ENCODE results near the gene TRPV5.

Gene TRPV5

DNA sequence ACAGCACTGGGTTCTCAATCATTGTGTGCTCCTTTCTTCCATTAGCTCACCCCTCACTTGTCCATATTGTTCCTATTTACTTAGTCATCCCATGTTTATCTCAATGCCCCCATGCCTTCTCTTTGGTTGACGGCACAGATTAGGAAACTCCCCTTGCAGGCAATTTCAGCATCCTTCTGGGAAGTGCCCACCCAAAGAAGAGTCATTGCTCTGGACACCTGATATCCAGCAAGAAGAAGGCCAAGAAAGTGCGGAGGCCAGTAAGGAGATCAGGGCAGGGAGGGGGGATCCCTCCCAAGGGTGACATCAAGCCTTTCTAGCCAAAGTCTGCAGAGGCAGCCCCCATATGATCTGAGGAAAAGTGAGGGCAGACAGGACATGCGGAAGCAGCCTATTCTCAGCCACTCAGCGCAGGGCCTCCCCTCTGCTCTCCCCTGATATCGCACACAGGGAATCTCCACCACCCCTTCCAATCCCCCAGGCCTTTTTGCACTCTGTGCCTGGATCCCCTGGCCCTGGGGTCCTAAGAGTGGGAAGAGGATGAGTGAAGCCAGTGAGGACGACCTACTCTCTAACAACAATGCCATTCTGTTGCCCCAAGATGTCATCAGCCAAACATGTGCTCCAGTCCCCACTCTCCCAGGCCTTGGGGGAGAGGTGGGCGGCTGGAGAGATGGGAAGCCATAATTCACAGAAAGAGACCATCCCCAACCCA, 49.8 kb downstream of the TRPV5 start:
- DNase-seq = no peak

- DNase-seq = no peak
Observed at GRCh38 chr7:142883145-142883544, 50.4 kb downstream of the TRPV5 start.

DNA sequence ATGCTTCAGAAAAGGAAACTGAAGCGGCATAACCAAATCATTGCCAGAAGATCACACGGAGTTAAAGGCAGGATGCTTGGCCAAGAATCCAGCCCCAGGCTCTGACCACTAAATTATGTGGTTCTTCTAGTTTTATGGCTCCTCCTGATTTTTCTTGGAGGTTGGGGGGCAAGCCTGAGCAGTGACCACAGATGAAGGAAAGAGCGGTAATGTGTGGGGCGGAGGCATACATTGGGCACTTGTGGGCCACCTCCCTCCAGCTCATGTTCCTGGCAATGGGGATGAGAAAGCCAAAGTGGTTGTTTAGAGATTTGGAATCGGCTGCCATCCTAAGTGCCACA, 51.2 kb downstream of the TRPV5 start:
- DNase-seq = no peak

DNA sequence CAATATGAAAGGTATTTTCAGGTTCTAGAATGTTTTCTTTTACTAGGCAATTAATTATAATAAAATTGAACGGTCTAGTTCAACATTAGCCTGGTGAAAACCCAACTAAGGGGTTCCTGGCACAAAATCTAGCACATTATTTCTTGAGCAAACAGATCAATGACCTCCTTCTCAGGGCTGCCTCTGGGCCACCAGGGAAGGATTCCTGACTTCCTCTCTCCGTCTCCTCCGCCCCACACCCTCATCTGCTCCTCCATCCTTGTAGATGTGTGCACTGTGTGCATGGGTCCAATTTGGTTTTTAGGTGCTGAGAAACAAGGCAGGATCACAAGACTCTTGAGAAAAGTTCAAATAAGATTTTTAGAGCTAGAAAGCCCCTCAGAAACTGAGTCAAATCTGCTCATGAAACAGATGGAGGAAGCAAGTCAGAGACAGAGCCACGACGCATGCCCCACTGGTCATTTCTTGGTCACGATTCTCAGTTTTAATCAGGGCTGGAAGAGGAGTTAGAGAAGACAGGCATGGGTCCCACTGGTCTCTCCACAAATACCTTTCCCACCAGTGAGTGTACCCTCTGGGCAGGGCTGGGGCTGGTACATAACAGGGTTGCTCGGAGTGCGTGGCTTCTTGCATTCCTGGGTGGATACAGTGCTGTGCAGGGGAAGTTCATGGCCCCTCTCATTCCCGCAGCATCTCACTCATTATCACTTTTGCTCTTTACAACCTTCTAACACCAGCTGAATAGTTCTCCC, 51.8 kb downstream of the TRPV5 start:
- no peak for DNase-seq

DNA sequence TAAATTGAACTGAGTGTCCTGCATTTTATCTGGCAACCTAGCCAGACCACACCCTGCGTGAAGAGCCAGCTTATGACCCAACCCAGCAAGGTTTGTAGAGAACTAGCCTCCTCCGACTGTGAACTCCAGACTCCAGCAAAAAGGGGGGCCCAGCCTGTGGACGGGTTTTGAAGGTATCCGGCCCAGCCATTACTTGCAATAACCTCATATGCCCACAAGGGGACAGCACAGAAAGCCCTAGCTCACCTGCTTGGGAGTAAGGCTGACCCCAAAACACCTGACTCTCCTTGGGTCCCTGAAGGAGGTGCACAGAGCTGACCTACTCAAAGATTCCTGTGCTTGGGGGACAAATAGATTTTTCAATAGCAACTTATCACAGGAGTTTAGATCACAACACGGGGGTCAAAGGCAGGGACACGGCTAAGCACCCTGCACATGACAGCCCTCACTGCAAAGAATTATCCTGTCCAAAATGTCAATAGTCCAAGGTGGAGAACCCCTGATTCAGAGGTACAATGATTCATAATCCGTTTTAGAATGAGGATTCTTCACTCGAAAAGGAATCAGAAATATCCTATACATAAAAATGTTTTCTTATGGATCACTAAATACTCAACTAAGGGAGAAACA, 52.6 kb downstream of the TRPV5 start:
- no peak for DNase-seq

DNA sequence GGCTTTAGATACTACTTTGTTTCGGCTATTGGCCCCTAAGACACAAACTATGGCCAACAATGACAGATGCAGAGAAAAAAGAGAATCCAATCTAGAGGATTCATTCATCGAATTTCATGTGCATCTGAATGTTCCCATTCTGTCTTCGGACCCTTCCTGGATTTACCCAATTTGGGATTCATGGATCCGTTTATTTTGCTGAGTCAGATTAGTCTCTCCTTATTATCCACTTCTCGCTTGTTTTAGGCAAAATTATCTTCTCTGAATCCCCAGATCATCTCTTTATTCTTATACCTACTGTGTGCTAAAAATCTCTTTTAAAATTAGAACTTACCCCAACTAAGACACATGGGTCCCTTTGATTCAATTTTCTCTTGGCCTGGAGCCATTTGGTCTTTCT, 54.5 kb downstream of the TRPV5 start:
- no peak for DNase-seq

- DNase-seq = no peak
Observed at GRCh38 chr7:142878315-142878714, 55.2 kb downstream of the TRPV5 start.

DNA sequence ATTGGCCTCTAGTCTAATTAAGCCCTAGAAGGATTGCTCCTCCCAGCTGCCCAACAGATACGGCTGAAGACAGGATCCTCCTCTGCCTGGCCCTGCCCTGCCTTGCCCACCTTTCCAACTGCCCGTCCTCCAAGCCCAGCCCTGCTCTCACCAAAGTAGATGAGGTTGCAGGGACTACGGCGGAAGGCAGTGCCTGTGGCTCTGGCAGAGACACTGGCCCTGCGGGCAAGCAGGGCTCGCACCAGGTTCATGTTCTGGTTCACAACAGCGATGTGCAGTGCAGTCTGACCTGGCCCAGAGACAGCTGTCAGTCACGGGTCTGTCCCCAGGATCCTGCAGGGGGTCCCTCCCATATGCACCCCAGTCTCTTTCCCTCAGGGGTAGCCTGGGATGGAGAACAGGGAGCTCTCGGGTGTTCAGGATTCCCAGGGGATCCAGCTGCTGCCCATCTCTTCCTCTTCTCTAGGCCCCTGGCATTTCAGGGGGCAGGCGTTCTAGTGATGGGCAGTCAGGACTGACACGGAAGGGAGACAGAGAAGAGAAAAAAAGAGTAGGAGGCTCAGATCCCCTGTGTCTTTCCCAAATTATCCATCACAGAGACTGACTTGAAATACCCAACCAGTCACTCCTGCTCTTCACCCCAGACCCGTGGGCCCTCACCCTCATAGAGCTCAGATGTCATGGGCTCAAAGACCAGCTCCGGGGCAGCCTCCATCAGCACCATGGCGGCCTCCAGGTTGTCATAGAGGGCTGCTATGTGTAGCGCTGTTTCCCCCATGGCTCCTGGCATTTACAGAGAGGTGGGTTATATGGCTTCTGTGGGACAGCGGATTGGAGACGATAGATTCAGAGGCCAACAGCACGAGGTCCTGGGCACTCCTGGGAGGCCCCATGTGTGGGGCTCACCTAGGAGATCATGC, 56.3 kb downstream of the TRPV5 start:
- no peak for DNase-seq

- DNase-seq = no peak
Observed at GRCh38 chr7:142876236-142876960, 57.1 kb downstream of the TRPV5 start.

GRCh38 chr7:142875456-142875855, 58.1 kb downstream of the TRPV5 start:
- no peak for DNase-seq

- DNase-seq = no peak
Observed at GRCh38 chr7:142874837-142875236, 58.7 kb downstream of the TRPV5 start.

GRCh38 chr7:142874409-142874808, 59.1 kb downstream of the TRPV5 start:
- no peak for DNase-seq

DNA sequence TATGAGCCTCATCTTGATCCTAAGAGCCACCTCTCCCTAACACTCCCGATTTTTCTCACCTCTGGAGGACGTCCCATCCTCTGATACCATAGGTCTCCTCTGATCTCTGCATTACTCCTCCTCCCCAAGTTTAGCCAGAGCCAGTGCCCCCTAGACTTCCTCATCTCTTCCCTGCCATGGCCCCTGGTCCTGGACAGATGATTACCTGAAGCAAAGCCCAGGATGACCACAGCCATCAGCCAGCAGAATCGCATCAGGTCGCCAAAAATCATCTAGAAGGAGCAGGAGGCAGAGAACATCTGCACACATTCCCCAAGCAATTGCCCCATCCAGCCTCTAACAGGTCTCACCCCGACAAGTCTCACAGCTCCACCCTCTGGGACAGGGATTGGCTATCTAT, 59.7 kb downstream of the TRPV5 start:
- DNase-seq = no peak

GRCh38 chr7:142873281-142873784, 60.2 kb downstream of the TRPV5 start:
- DNase-seq = no peak

- DNase-seq = no peak
Observed at GRCh38 chr7:142872106-142872675, 61.4 kb downstream of the TRPV5 start.

DNA sequence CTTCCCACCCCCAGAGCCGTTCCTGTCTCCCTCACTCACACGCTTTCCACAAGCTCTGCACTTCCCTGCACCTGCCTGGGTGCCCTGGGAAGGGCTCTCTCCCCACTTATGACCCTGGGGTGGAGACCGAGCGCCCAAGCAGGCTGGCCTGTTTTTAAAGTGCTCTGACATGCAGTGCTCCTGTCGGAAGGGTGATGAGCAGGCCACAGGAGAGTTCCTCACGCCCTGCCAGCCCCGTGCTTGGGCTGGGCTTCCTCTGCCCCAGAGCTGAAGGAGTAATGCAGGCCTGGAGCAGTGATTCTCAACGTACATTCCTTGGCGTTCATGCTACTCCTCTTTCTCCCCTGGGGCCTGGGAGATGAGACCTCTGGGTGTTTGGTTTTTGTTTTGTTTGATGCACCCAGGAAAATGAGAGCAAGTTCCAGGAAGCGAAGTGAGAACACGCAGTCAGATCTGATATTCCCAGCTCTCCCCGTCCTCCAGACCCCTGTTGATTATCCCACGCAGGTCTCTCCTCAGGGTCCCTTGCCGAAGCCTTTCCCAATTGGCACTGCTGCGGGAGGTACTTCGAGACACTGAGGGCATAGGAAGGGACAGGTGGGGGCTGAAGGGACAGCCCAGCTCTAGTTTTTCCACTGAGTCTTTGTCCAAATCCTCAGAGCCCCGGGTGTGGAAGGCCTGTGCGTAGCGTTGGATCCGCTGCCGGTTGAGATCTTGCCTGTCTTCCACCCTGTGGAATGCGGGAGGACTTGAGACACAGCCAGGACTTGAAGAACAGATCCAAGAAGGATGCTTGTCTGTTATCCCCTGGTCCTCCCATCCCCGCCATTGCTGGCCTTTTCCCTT, 62.1 kb downstream of the TRPV5 start:
- DNase-seq = no peak

GRCh38 chr7:142870566-142871259, 62.8 kb downstream of the TRPV5 start:
- no peak for DNase-seq

- DNase-seq = no peak
Observed at GRCh38 chr7:142870147-142870559, 63.4 kb downstream of the TRPV5 start.

GRCh38 chr7:142869434-142869833, 64.1 kb downstream of the TRPV5 start:
- DNase-seq = no peak

GRCh38 chr7:142868986-142869415, 64.5 kb downstream of the TRPV5 start:
- DNase-seq = no peak

Measured in NCI-H2171 treated with DMSO at 0.1 percent for 48 hours (cell line).